Measurements from ENCODE around the gene OR7G2. TPM values are rescaled to one million over a fixed set of nuclear protein-coding genes. Genes with fewer than 3 reads are reported as not detected.

Gene OR7G2
- total RNA-seq, 1 donor from 2014 or later = not detected

DNA sequence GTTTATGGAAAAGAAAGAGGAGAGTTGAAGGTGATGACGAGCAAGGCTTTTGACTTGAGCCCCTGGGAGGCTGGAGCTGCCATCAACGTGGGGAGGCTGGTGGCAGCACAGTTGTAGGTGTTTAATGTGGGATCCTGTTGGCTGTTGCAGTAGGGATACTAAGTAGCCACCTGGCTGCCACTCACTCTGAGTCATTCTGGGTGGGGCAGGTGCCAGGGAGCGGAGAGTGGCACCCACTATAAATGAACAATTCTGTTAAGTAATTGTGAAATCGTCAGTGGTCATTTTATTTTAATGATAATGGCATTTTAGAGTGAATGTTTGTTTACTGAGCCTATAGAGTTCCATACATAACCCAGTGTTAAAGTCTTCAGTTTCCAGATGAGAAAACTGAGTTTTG, 42.7 kb upstream of the OR7G2 start:
- Histone ChIP-seq H3K4me3 (no peak overlapping the region), H3K9me3 (peaks cover 12% of the 10 kb centered on the region), H3K27me3 (no peaks in the 10 kb centered on the region), H3K27ac (no peak overlapping the region), H3K36me3 (peaks cover 0 to 29% of the 10 kb centered on the region in 2 donors), H3K4me1 (peaks cover 9% of the 10 kb centered on the region)
- intact Hi-C loops (cut with DNase I) = no loop called here
- TF ChIP-seq POLR2A (IDR thresholded peaks at IDR 0.05) (no peak), POLR2AphosphoS5 (IDR thresholded peaks at IDR 0.05; ENCODE audit: insufficient read depth in 1 of 2, low read depth in 1 of 2) (no peak), CTCF (IDR thresholded peaks at IDR 0.05) (no peak)
- no peak for DNase-seq (ENCODE audit: extremely low spot score in 2 of 2)

GRCh38 chr19:9148697-9149096, 41.4 kb upstream of the OR7G2 start:
- H3K4me3 ChIP-seq = no peak overlapping the region
- no peak for DNase-seq (ENCODE audit: extremely low spot score in 2 of 2)
- peaks cover 9% of the 10 kb centered on the region for H3K4me1 ChIP-seq
- no peaks in the 10 kb centered on the region for H3K27me3 ChIP-seq
- peaks cover 0 to 31% of the 10 kb centered on the region in 2 donors for H3K36me3 ChIP-seq
- no peak for TF ChIP-seq POLR2AphosphoS5 (IDR thresholded peaks at IDR 0.05; ENCODE audit: insufficient read depth in 1 of 2, low read depth in 1 of 2)
- no peak for TF ChIP-seq CTCF (IDR thresholded peaks at IDR 0.05)
- no peak for TF ChIP-seq POLR2A (IDR thresholded peaks at IDR 0.05)
- no peak overlapping the region for H3K27ac ChIP-seq
- intact Hi-C loops (cut with DNase I) = no loop called here
- H3K9me3 ChIP-seq = peaks cover 17% of the 10 kb centered on the region

- intact Hi-C loops (cut with DNase I) = no loop called here
- Histone ChIP-seq H3K27me3 (no peaks in the 10 kb centered on the region), H3K4me1 (peaks cover 15% of the 10 kb centered on the region), H3K9me3 (peaks cover 17% of the 10 kb centered on the region), H3K36me3 (peaks cover 0 to 23% of the 10 kb centered on the region in 2 donors), H3K4me3 (no peak overlapping the region), H3K27ac (no peak overlapping the region)
- no peak for TF ChIP-seq POLR2AphosphoS5 (IDR thresholded peaks at IDR 0.05; ENCODE audit: insufficient read depth in 1 of 2, low read depth in 1 of 2)
- no peak for TF ChIP-seq POLR2A (IDR thresholded peaks at IDR 0.05)
- no peak for TF ChIP-seq CTCF (IDR thresholded peaks at IDR 0.05)
- no peak for DNase-seq (ENCODE audit: extremely low spot score in 2 of 2)
Observed at GRCh38 chr19:9146882-9147281, 39.6 kb upstream of the OR7G2 start.

GRCh38 chr19:9144920-9145319, 37.6 kb upstream of the OR7G2 start:
- Histone ChIP-seq H3K27ac (no peak overlapping the region), H3K36me3 (peaks cover 0 to 23% of the 10 kb centered on the region in 2 donors), H3K9me3 (peaks cover 17% of the 10 kb centered on the region), H3K27me3 (no peaks in the 10 kb centered on the region), H3K4me1 (peaks cover 18% of the 10 kb centered on the region), H3K4me3 (no peak overlapping the region)
- TF ChIP-seq POLR2A (IDR thresholded peaks at IDR 0.05) (no peak), POLR2AphosphoS5 (IDR thresholded peaks at IDR 0.05; ENCODE audit: insufficient read depth in 1 of 2, low read depth in 1 of 2) (no peak), CTCF (IDR thresholded peaks at IDR 0.05) (no peak)
- no peak for DNase-seq (ENCODE audit: extremely low spot score in 2 of 2)
- intact Hi-C loops (cut with DNase I) = no loop called here

- Histone ChIP-seq H3K4me3 (peak within 1 kb of the TSS; percentile 65 to 81), H3K27ac (peak within 1 kb of the TSS; percentile 72), H3K36me3 (peaks cover 0 to 5% of the 10 kb centered on the region in 2 donors), H3K27me3 (no peaks in the 10 kb centered on the region), H3K4me1 (peaks cover 18% of the 10 kb centered on the region), H3K9me3 (peaks cover 9% of the 10 kb centered on the region)
- DNase-seq (ENCODE audit: extremely low spot score in 2 of 2) = peak in 1 of 2 donors; percentile 88
- TF ChIP-seq POLR2AphosphoS5 (IDR thresholded peaks at IDR 0.05; ENCODE audit: insufficient read depth in 1 of 2, low read depth in 1 of 2) (peak; percentile 89 to 94), POLR2A (IDR thresholded peaks at IDR 0.05) (peak in 1 of 2 donors; percentile 37), CTCF (IDR thresholded peaks at IDR 0.05) (no peak)
- intact Hi-C loops (cut with DNase I) = no loop called here
Observed at GRCh38 chr19:9140159-9140874, 33.0 kb upstream of the OR7G2 start, which contains the start of gene ZNF317. Gene ZNF317 (plus strand): TSS chr19:9140397. CDS start chr19:9156017, 15,620 bp downstream.
